ENCODE results near the gene HS3ST3A1.

Gene HS3ST3A1

GRCh38 chr17:13592427-13592826 lies 9.3 kb downstream of the HS3ST3A1 start:
- no peak for TF ChIP-seq CTCF (IDR thresholded peaks at IDR 0.05; ENCODE audit: extremely low read depth, insufficient read depth, missing control alignments)
- in situ Hi-C loops (cut with MboI; ENCODE audit: low pct_unique_long_range_greater_than_20kb, low sequenced_read_pairs, unreplicated experiment), result loop anchor here (25.0 kb wide), 3 partner anchors 95 to 1345 kb away; partner anchors contain the start of gene HS3ST3B1
- no peak for DNase-seq (ENCODE audit: low spot score)

- no peak for DNase-seq (ENCODE audit: low spot score)
- no peak for TF ChIP-seq CTCF (IDR thresholded peaks at IDR 0.05; ENCODE audit: extremely low read depth, insufficient read depth, missing control alignments)
- in situ Hi-C loops (cut with MboI; ENCODE audit: low pct_unique_long_range_greater_than_20kb, low sequenced_read_pairs, unreplicated experiment), result loop anchor here (25.0 kb wide), 3 partner anchors 97 to 1347 kb away; partner anchors contain the start of gene HS3ST3B1
Observed at GRCh38 chr17:13590441-13590840, 11.3 kb downstream of the HS3ST3A1 start.

- no peak for TF ChIP-seq CTCF (IDR thresholded peaks at IDR 0.05; ENCODE audit: extremely low read depth, insufficient read depth, missing control alignments)
- in situ Hi-C loops (cut with MboI; ENCODE audit: low pct_unique_long_range_greater_than_20kb, low sequenced_read_pairs, unreplicated experiment), result loop anchor here (25.0 kb wide), 3 partner anchors 98 to 1348 kb away; partner anchors contain the start of gene HS3ST3B1
- no peak for DNase-seq (ENCODE audit: low spot score)
Observed at GRCh38 chr17:13589658-13590057, 12.1 kb downstream of the HS3ST3A1 start.

DNA sequence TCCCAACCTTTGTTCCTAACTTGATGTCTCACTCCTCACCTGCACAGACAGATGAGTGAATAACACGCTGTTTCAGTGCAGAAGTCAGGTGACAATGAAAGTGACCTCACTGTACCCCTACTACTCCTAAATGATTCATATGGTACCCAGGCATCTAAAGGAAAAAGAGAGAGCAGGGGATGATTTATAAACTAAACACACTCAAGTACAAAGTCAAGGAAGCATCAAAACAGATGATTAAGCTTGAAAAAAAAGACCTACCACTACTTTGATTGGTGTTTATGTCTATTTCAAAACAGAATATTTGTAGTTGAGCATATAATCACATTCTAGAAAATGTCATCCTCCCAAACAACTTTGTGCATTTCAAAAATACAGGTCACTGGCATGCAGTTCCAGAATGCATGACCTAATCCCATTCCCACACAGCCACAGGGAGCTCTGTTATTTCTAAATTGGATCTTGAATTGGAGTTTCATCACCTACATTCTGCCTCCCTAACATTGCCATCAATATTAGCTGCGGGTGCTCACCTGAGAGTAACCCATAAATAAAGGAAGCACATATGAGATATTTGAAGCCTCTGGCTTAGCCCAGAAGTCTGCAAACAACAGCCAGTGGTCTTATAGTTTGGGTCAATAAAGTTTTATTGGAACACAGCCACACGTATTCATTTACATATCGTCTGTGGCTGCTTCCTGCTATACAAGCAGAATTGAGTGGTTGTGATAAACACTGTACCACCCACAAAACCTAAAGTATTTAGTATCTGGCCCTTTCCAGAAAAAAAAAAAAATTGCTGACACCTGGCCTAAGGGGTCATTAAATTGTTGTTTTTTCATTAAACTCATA lies 14.0 kb downstream of the HS3ST3A1 start:
- in situ Hi-C loops (cut with MboI; ENCODE audit: low pct_unique_long_range_greater_than_20kb, low sequenced_read_pairs, unreplicated experiment), result loop anchor here (25.0 kb wide), 3 partner anchors 100 to 1350 kb away; partner anchors contain the start of gene HS3ST3B1
- no peak for DNase-seq (ENCODE audit: low spot score)
- no peak for TF ChIP-seq CTCF (IDR thresholded peaks at IDR 0.05; ENCODE audit: extremely low read depth, insufficient read depth, missing control alignments)

GRCh38 chr17:13584701-13585080 lies 17.0 kb downstream of the HS3ST3A1 start:
- in situ Hi-C loops (cut with MboI; ENCODE audit: low pct_unique_long_range_greater_than_20kb, low sequenced_read_pairs, unreplicated experiment), result loop anchor here (25.0 kb wide), 3 partner anchors 103 to 1353 kb away; partner anchors contain the start of gene HS3ST3B1
- TF ChIP-seq CTCF (IDR thresholded peaks at IDR 0.05; ENCODE audit: extremely low read depth, insufficient read depth, missing control alignments), result no peak
- DNase-seq (ENCODE audit: low spot score), result no peak

GRCh38 chr17:13583996-13584700 lies 17.6 kb downstream of the HS3ST3A1 start:
- no peak for TF ChIP-seq CTCF (IDR thresholded peaks at IDR 0.05; ENCODE audit: extremely low read depth, insufficient read depth, missing control alignments)
- in situ Hi-C loops (cut with MboI; ENCODE audit: low pct_unique_long_range_greater_than_20kb, low sequenced_read_pairs, unreplicated experiment), result loop anchor here (25.0 kb wide), 3 partner anchors 103 to 1353 kb away; partner anchors contain the start of gene HS3ST3B1

More at GRCh38 chr17:13583996-13584700, 17.6 kb downstream of the HS3ST3A1 start:
- DNase-seq (ENCODE audit: low spot score), result no peak

All from GM13977 (cell line).